HEK293 (cell line): ENCODE results near the gene ABCF1.

Experiments used
- EGR2 ChIP-seq: fragments of 450-650 bp; formaldehyde crosslinking; IDR thresholded peaks from 2 replicates; pipeline ENCODE4 v1.5.1; 2016; ENCODE audit warnings: low read depth, missing biosample characterization, missing genetic modification characterization
- HOXC10 ChIP-seq: sonication (generic); formaldehyde crosslinking; IDR thresholded peaks from 2 replicates; pipeline ENCODE4 v1.8.1; 2023; ENCODE audit warnings: mild to moderate bottlenecking, missing genetic modification reagents
- SCRT2 ChIP-seq: fragments of 450-650 bp; formaldehyde crosslinking; IDR thresholded peaks from 2 replicates; pipeline ENCODE4 v1.5.1; 2016; ENCODE audit warnings: missing biosample characterization, missing genetic modification characterization
- ZBTB1 ChIP-seq: fragments of 450-650 bp; formaldehyde crosslinking; IDR thresholded peaks from 2 replicates; pipeline ENCODE4 v1.5.1; 2016; ENCODE audit warnings: missing biosample characterization, missing genetic modification characterization
- ZBTB21 ChIP-seq: fragments of 450-650 bp; formaldehyde crosslinking; IDR thresholded peaks from 2 replicates; pipeline ENCODE4 v1.5.1; 2017; ENCODE audit warnings: missing biosample characterization, missing genetic modification characterization
- ZBTB8A ChIP-seq: fragments of 450-650 bp; formaldehyde crosslinking; IDR thresholded peaks from 2 replicates; pipeline ENCODE4 v1.5.1; 2016; ENCODE audit warnings: missing biosample characterization, missing genetic modification characterization
- ZEB2 ChIP-seq: fragments of 450-650 bp; formaldehyde crosslinking; IDR thresholded peaks from 2 replicates; pipeline ENCODE4 v1.5.1; 2016; ENCODE audit warnings: missing biosample characterization, missing genetic modification characterization
- ZNF10 ChIP-seq: fragments of 450-650 bp; formaldehyde crosslinking; IDR thresholded peaks from 2 replicates; pipeline ENCODE4 v1.5.1; 2017; ENCODE audit warnings: missing biosample characterization, missing genetic modification characterization
- ZNF112 ChIP-seq: fragments of 450-650 bp; formaldehyde crosslinking; IDR thresholded peaks from 2 replicates; pipeline ENCODE4 v1.5.0; 2017; ENCODE audit warnings: missing biosample characterization, missing genetic modification characterization
- ZNF138 ChIP-seq: fragments of 450-650 bp; formaldehyde crosslinking; IDR thresholded peaks from 2 replicates; pipeline ENCODE4 v1.5.1; 2016; ENCODE audit warnings: missing biosample characterization, missing genetic modification characterization, borderline replicate concordance
- ZNF140 ChIP-seq: fragments of 450-650 bp; formaldehyde crosslinking; IDR thresholded peaks from 2 replicates; pipeline ENCODE4 v1.5.1; 2016; ENCODE audit warnings: missing biosample characterization, missing genetic modification characterization
- ZNF175 ChIP-seq: fragments of 450-650 bp; formaldehyde crosslinking; IDR thresholded peaks from 2 replicates; pipeline ENCODE4 v1.5.1; 2016; ENCODE audit warnings: missing biosample characterization, missing genetic modification characterization
- ZNF202 ChIP-seq: fragments of 450-650 bp; formaldehyde crosslinking; IDR thresholded peaks from 2 replicates; pipeline ENCODE4 v1.5.1; 2016; ENCODE audit warnings: missing biosample characterization, missing genetic modification characterization, borderline replicate concordance
- ZNF214 ChIP-seq: fragments of 450-650 bp; formaldehyde crosslinking; IDR thresholded peaks from 2 replicates; pipeline ENCODE4 v1.5.1; 2017; ENCODE audit warnings: missing biosample characterization, mild to moderate bottlenecking, missing genetic modification characterization, borderline replicate concordance
- ZNF239 ChIP-seq: fragments of 450-650 bp; formaldehyde crosslinking; IDR thresholded peaks from 2 replicates; pipeline ENCODE4 v1.5.1; 2016; ENCODE audit warnings: missing biosample characterization, missing genetic modification characterization
- ZNF311 ChIP-seq: fragments of 450-650 bp; formaldehyde crosslinking; IDR thresholded peaks from 2 replicates; pipeline ENCODE4 v1.5.1; 2017; ENCODE audit warnings: missing biosample characterization, missing genetic modification characterization, borderline replicate concordance
- ZNF350 ChIP-seq: fragments of 450-650 bp; formaldehyde crosslinking; IDR thresholded peaks from 2 replicates; pipeline ENCODE4 v1.5.0; 2017; ENCODE audit warnings: missing biosample characterization, mild to moderate bottlenecking, missing genetic modification characterization
- ZNF48 ChIP-seq: fragments of 450-650 bp; formaldehyde crosslinking; IDR thresholded peaks from 2 replicates; pipeline ENCODE4 v1.5.1; 2016; ENCODE audit warnings: missing biosample characterization, missing genetic modification characterization
- ZNF560 ChIP-seq: fragments of 450-650 bp; formaldehyde crosslinking; IDR thresholded peaks from 2 replicates; pipeline ENCODE4 v1.5.1; 2017; ENCODE audit warnings: missing biosample characterization, missing genetic modification characterization, borderline replicate concordance
- ZNF600 ChIP-seq: fragments of 450-650 bp; formaldehyde crosslinking; IDR thresholded peaks from 2 replicates; pipeline ENCODE4 v1.5.1; 2016; ENCODE audit warnings: missing biosample characterization, missing genetic modification characterization
- ZNF624 ChIP-seq: fragments of 450-650 bp; formaldehyde crosslinking; IDR thresholded peaks from 2 replicates; pipeline ENCODE4 v1.5.1; 2017; ENCODE audit warnings: missing biosample characterization, missing genetic modification characterization
- ZNF677 ChIP-seq: fragments of 450-650 bp; IDR thresholded peaks from 2 replicates; pipeline ENCODE4 v1.5.0; 2018; ENCODE audit warnings: missing biosample characterization, mild to moderate bottlenecking, missing genetic modification characterization, moderate library complexity
- ZNF76 ChIP-seq: fragments of 450-650 bp; formaldehyde crosslinking; IDR thresholded peaks from 2 replicates; pipeline ENCODE4; 2016; ENCODE audit warnings: low read depth, missing biosample characterization, missing genetic modification characterization, borderline replicate concordance
- ZXDB ChIP-seq: fragments of 450-650 bp; formaldehyde crosslinking; IDR thresholded peaks from 2 replicates; pipeline ENCODE4 v1.5.1; 2016; ENCODE audit warnings: missing biosample characterization, missing genetic modification characterization
- TF ChIP-seq, protein P1 (sequence below): fragments of 450-650 bp; formaldehyde crosslinking; IDR thresholded peaks from 2 replicates; pipeline ENCODE4 v1.5.1; 2016; ENCODE audit warnings: missing biosample characterization, missing genetic modification characterization
- TF ChIP-seq, protein P2 (sequence below): fragments of 450-650 bp; formaldehyde crosslinking; IDR thresholded peaks from 2 replicates; pipeline ENCODE4 v1.5.1; 2016; ENCODE audit warnings: missing biosample characterization, missing genetic modification characterization
- TF ChIP-seq, protein P3 (sequence below): IDR thresholded peaks from 2 replicates; pipeline ENCODE4 v1.6.1; 2011; ENCODE audit warnings: mild to moderate bottlenecking, low read depth, low read length, borderline replicate concordance
- TF ChIP-seq, protein P4 (sequence below): fragments of 450-650 bp; IDR thresholded peaks from 2 replicates; pipeline ENCODE4 v1.5.1; 2018; ENCODE audit warnings: missing biosample characterization, missing genetic modification characterization
- TF ChIP-seq, protein P5 (sequence below): fragments of 450-650 bp; formaldehyde crosslinking; IDR thresholded peaks from 2 replicates; pipeline ENCODE4 v1.5.1; 2016; ENCODE audit warnings: missing biosample characterization, missing genetic modification characterization
- TF ChIP-seq, protein P6 (sequence below): fragments of 450-650 bp; formaldehyde crosslinking; IDR thresholded peaks from 2 replicates; pipeline ENCODE4 v1.5.1; 2017; ENCODE audit warnings: missing biosample characterization, mild to moderate bottlenecking, missing genetic modification characterization, moderate library complexity
- TF ChIP-seq, protein P7 (sequence below): fragments of 450-650 bp; formaldehyde crosslinking; IDR thresholded peaks from 2 replicates; pipeline ENCODE4 v1.5.1; 2016; ENCODE audit warnings: missing biosample characterization, missing genetic modification characterization

The ABCF1 gene

DNA sequence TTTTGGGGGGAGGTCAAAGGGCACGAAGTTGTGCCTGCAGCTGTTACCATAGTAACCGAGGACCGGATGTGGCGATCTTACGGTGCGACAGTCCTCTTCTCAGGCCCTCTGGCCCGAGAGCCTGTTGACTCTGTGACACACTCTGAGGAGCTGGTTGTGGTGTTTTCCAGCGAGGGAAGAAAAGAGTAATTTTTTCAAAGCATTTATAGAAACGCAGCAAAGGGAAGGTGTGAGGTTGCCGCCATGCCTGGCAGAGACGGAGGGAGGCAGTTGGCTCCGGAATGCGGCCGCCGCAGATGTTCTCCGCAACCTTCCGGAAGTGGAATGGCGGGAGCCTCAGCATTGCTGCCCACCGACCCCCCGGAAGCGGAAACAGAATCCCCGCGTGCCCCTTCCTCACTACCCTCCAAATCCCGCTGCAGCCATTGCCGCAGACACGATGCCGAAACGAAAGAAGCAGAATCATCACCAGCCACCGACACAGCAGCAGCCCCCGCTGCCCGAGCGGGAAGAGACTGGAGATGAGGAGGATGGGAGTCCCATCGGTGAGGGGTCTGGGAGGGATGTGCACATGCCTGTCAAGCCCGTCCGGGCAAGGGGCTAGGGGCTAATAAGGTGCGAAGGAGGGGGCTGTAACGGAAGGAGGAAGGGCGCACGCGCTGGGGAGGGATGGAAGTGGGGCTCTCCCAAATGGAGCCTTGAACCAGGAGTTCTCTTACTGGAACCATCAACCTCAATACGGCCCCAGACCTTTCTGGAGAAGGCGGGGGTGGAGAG lies 14.1 kb upstream of the ABCF1 start, which contains the start of gene PRR3 (continued):
- no peak for TF ChIP-seq ZNF138 (tag by site-specific recombination)
- TF ChIP-seq ZXDB (tag by site-specific recombination) = peak; percentile 95
- TF ChIP-seq, protein P1, sequence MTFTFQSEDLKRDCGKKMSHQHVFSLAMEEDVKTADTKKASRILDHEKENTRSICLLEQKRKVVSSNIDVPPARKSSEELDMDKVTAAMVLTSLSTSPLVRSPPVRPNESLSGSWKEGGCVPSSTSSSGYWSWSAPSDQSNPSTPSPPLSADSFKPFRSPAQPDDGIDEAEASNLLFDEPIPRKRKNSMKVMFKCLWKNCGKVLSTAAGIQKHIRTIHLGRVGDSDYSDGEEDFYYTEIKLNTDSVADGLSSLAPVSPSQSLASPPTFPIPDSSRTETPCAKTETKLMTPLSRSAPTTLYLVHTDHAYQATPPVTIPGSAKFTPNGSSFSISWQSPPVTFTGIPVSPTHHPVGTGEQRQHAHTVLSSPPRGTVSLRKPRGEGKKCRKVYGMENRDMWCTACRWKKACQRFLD (tag by site-specific recombination) = no peak
- TF ChIP-seq, protein P2, sequence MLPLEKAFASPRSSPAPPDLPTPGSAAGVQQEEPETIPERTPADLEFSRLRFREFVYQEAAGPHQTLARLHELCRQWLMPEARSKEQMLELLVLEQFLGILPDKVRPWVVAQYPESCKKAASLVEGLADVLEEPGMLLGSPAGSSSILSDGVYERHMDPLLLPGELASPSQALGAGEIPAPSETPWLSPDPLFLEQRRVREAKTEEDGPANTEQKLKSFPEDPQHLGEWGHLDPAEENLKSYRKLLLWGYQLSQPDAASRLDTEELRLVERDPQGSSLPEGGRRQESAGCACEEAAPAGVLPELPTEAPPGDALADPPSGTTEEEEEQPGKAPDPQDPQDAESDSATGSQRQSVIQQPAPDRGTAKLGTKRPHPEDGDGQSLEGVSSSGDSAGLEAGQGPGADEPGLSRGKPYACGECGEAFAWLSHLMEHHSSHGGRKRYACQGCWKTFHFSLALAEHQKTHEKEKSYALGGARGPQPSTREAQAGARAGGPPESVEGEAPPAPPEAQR (tag by site-specific recombination) = no peak
- TF ChIP-seq ZNF10 = no peak; the same call in 1 of the 2 replicates
- no peak for TF ChIP-seq ZNF214
- TF ChIP-seq, protein P3, sequence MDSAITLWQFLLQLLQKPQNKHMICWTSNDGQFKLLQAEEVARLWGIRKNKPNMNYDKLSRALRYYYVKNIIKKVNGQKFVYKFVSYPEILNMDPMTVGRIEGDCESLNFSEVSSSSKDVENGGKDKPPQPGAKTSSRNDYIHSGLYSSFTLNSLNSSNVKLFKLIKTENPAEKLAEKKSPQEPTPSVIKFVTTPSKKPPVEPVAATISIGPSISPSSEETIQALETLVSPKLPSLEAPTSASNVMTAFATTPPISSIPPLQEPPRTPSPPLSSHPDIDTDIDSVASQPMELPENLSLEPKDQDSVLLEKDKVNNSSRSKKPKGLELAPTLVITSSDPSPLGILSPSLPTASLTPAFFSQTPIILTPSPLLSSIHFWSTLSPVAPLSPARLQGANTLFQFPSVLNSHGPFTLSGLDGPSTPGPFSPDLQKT = no peak
- TF ChIP-seq, protein P4, sequence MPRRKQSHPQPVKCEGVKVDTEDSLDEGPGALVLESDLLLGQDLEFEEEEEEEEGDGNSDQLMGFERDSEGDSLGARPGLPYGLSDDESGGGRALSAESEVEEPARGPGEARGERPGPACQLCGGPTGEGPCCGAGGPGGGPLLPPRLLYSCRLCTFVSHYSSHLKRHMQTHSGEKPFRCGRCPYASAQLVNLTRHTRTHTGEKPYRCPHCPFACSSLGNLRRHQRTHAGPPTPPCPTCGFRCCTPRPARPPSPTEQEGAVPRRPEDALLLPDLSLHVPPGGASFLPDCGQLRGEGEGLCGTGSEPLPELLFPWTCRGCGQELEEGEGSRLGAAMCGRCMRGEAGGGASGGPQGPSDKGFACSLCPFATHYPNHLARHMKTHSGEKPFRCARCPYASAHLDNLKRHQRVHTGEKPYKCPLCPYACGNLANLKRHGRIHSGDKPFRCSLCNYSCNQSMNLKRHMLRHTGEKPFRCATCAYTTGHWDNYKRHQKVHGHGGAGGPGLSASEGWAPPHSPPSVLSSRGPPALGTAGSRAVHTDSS = peak; percentile 89
- no peak for TF ChIP-seq ZNF175 (tag by site-specific recombination)
- TF ChIP-seq ZBTB1 (tag by site-specific recombination) = no peak
- TF ChIP-seq ZEB2 (tag by site-specific recombination) = no peak
- TF ChIP-seq ZNF350 (tag by site-specific recombination) = no peak
- TF ChIP-seq, protein P5, sequence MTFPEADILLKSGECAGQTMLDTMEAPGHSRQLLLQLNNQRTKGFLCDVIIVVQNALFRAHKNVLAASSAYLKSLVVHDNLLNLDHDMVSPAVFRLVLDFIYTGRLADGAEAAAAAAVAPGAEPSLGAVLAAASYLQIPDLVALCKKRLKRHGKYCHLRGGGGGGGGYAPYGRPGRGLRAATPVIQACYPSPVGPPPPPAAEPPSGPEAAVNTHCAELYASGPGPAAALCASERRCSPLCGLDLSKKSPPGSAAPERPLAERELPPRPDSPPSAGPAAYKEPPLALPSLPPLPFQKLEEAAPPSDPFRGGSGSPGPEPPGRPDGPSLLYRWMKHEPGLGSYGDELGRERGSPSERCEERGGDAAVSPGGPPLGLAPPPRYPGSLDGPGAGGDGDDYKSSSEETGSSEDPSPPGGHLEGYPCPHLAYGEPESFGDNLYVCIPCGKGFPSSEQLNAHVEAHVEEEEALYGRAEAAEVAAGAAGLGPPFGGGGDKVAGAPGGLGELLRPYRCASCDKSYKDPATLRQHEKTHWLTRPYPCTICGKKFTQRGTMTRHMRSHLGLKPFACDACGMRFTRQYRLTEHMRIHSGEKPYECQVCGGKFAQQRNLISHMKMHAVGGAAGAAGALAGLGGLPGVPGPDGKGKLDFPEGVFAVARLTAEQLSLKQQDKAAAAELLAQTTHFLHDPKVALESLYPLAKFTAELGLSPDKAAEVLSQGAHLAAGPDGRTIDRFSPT = peak; percentile 85
- TF ChIP-seq, protein P6, sequence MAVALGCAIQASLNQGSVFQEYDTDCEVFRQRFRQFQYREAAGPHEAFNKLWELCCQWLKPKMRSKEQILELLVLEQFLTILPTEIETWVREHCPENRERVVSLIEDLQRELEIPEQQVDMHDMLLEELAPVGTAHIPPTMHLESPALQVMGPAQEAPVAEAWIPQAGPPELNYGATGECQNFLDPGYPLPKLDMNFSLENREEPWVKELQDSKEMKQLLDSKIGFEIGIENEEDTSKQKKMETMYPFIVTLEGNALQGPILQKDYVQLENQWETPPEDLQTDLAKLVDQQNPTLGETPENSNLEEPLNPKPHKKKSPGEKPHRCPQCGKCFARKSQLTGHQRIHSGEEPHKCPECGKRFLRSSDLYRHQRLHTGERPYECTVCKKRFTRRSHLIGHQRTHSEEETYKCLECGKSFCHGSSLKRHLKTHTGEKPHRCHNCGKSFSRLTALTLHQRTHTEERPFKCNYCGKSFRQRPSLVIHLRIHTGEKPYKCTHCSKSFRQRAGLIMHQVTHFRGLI = no peak
- TF ChIP-seq ZNF311 (tag by site-specific recombination) = no peak
- TF ChIP-seq HOXC10 (CRISPR knock-in tag) = no peak
- TF ChIP-seq ZNF560 (tag by site-specific recombination) = no peak
- no peak for TF ChIP-seq ZNF112 (tag by site-specific recombination)
- TF ChIP-seq ZBTB8A (tag by site-specific recombination) = peak; percentile 65
- TF ChIP-seq ZNF76 (tag by site-specific recombination) = peak; percentile 80
- TF ChIP-seq SCRT2 (tag by site-specific recombination) = peak; percentile 99
- TF ChIP-seq ZNF624 (tag by site-specific recombination) = no peak
- TF ChIP-seq ZNF677 (tag by site-specific recombination) = no peak
- no peak for TF ChIP-seq ZNF202 (tag by site-specific recombination)
- TF ChIP-seq EGR2 (tag by site-specific recombination) = peak; percentile 29; the same call in 1 of the 2 replicates
- no peak for TF ChIP-seq ZNF239 (tag by site-specific recombination)
- peak; percentile 89 for TF ChIP-seq ZNF600
- TF ChIP-seq, protein P7, sequence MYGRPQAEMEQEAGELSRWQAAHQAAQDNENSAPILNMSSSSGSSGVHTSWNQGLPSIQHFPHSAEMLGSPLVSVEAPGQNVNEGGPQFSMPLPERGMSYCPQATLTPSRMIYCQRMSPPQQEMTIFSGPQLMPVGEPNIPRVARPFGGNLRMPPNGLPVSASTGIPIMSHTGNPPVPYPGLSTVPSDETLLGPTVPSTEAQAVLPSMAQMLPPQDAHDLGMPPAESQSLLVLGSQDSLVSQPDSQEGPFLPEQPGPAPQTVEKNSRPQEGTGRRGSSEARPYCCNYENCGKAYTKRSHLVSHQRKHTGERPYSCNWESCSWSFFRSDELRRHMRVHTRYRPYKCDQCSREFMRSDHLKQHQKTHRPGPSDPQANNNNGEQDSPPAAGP (tag by site-specific recombination) = peak; percentile 53; the same call in 1 of the 2 replicates
- no peak for TF ChIP-seq ZNF140 (tag by site-specific recombination)
- TF ChIP-seq ZNF48 = no peak
- peak; percentile 52 for TF ChIP-seq ZBTB21 (tag by site-specific recombination)
